H1 (cell line): ENCODE measurements around the gene TM9SF2. TPM values are rescaled to one million over a fixed set of nuclear protein-coding genes. Genes with fewer than 3 reads are reported as not detected.

Experiments used
- CTCF ChIA-PET: fragments of 300-600 bp; sonication (Branson Sonifier 250); formaldehyde crosslinking; loops from one replicate; lab custom pipeline; 2021; ENCODE audit not compliant: partially characterized antibody; lab: Charles Lee
- POLR2A ChIA-PET: fragments of 300-600 bp; sonication (Branson Sonifier 250); formaldehyde crosslinking; loops from one replicate; lab custom pipeline; 2021; ENCODE audit warnings: inconsistent platforms; ENCODE audit not compliant: partially characterized antibody; lab: Charles Lee
- DNase-seq, 2 experiments: peaks; one replicate each; pipeline versions ENCODE4 v3.0.0 to v3.0.0-alpha.2; 2010 to 2022; ENCODE audit warnings: low spot score in 2 of 2, low read depth in 1 of 2, mixed read lengths in 1 of 2
- FAIRE-seq: peaks from 2 replicates; lab custom pipeline; 2011; peaks lifted over from hg19 to GRCh38; lab: Jason Lieb, UNC
- H2AFZ ChIP-seq: 2 replicates; pipeline ENCODE4 v1.8.1; 2012; ENCODE audit warnings: low read length, inconsistent platforms
- H2AK5ac ChIP-seq: 2 replicates; pipeline ENCODE4 v1.6.1; 2013; ENCODE audit warnings: low read depth, low read length
- H2BK120ac ChIP-seq: replicated peaks from 2 replicates; pipeline ENCODE3; 2013; ENCODE audit warnings: low read depth, low read length, inconsistent platforms
- H2BK12ac ChIP-seq: 2 replicates; pipeline ENCODE4 v1.6.1; 2013; ENCODE audit warnings: low read depth, low read length
- H2BK15ac ChIP-seq: 2 replicates; pipeline ENCODE4 v1.6.1; 2013; ENCODE audit warnings: low read length
- H2BK20ac ChIP-seq: 2 replicates; pipeline ENCODE4 v1.6.1; 2013; ENCODE audit warnings: low read length
- H2BK5ac ChIP-seq: 2 replicates; pipeline ENCODE4 v1.6.1; 2013; ENCODE audit warnings: low read depth, low read length
- H3K14ac ChIP-seq: 2 replicates; pipeline ENCODE4 v1.6.1; 2013; ENCODE audit warnings: inconsistent platforms; ENCODE audit not compliant: insufficient read length
- H3K18ac ChIP-seq: 2 replicates; pipeline ENCODE4 v1.6.1; 2013; ENCODE audit warnings: low read length; ENCODE audit errors: extremely low read depth
- H3K23ac ChIP-seq: 2 replicates; pipeline ENCODE4 v1.6.1; 2013; ENCODE audit warnings: inconsistent platforms; ENCODE audit not compliant: insufficient read length
- H3K23me2 ChIP-seq: 2 replicates; pipeline ENCODE4 v1.6.1; 2013; ENCODE audit warnings: low read depth, low read length
- H3K27ac ChIP-seq: 2 replicates; pipeline ENCODE4 v1.6.1; 2011; ENCODE audit warnings: low read depth, low read length, inconsistent platforms
- H3K27me3 ChIP-seq, 4 experiments: replicated peaks in 1 of 4; 1 replicate in 1 of 4; 2 replicates in 3 of 4; pipeline versions ENCODE4 v1.6.1 to v1.8.1; 2011 to 2013; ENCODE audit warnings: low read length in 3 of 4, mild to moderate bottlenecking in 3 of 4, inconsistent platforms in 2 of 4, mixed read lengths in 2 of 4, moderate library complexity in 1 of 4; ENCODE audit not compliant: control insufficient read depth in 3 of 4, insufficient read depth in 3 of 4; ENCODE audit errors: extremely low read depth in 1 of 4
- H3K36me3 ChIP-seq, 4 experiments: 2 replicates each; pipeline versions ENCODE4 v1.6.1 to v1.8.1; 2011 to 2013; ENCODE audit warnings: mild to moderate bottlenecking in 4 of 4, low read length in 3 of 4, moderate library complexity in 2 of 4, control low read depth in 1 of 4, inconsistent platforms in 1 of 4; ENCODE audit not compliant: insufficient read depth in 4 of 4, control insufficient read depth in 2 of 4
- H3K4ac ChIP-seq: replicated peaks from 2 replicates; pipeline ENCODE3; 2013; ENCODE audit warnings: low read length, low read depth, mixed read lengths, inconsistent platforms; ENCODE audit not compliant: insufficient read length
- H3K4me1 ChIP-seq, 4 experiments: replicated peaks in 1 of 4; 1 replicate in 1 of 4; 2 replicates in 3 of 4; pipeline versions ENCODE4 v1.6.1 to v1.8.1; 2011 to 2013; ENCODE audit warnings: low read length in 3 of 4, inconsistent platforms in 2 of 4, mixed read lengths in 1 of 4; ENCODE audit not compliant: insufficient read depth in 4 of 4, control insufficient read depth in 3 of 4
- H3K4me2 ChIP-seq, 2 experiments: 2 replicates each; pipeline versions ENCODE4 v1.6.1 to v1.8.1; 2011 to 2013; ENCODE audit warnings: low read depth in 2 of 2, low read length in 2 of 2, control low read depth in 1 of 2, inconsistent platforms in 1 of 2, mild to moderate bottlenecking in 1 of 2; ENCODE audit not compliant: insufficient read depth in 1 of 2
- H3K4me3 ChIP-seq, 4 experiments: fragments of 200-600, 300-600 bp in 1 of 4; sonication (generic), shearing (Covaris generic), sonication (Bioruptor Twin) in 1 of 4; 2 replicates each; pipeline versions ENCODE4 v1.5.1 to v1.8.1; 2011 to 2016; ENCODE audit warnings: low read length in 4 of 4, low read depth in 3 of 4, control low read depth in 2 of 4, inconsistent platforms in 2 of 4, mild to moderate bottlenecking in 2 of 4, mixed read lengths in 1 of 4, moderate library complexity in 1 of 4; ENCODE audit not compliant: insufficient read depth in 2 of 4; ENCODE audit errors: extremely low read depth in 1 of 4
- H3K56ac ChIP-seq: replicated peaks from 2 replicates; pipeline ENCODE3; 2013; ENCODE audit warnings: low read depth, mild to moderate bottlenecking, mixed read lengths, low read length, inconsistent platforms; ENCODE audit not compliant: insufficient read length
- H3K79me1 ChIP-seq: 2 replicates; pipeline ENCODE4 v1.6.1; 2013; ENCODE audit warnings: low read depth, low read length, control low read depth
- H3K79me2 ChIP-seq, 2 experiments: 2 replicates each; pipeline versions ENCODE4 v1.6.1 to v1.8.1; 2012 to 2013; ENCODE audit warnings: low read length in 2 of 2, mild to moderate bottlenecking in 2 of 2, inconsistent platforms in 1 of 2; ENCODE audit not compliant: insufficient read depth in 2 of 2, control insufficient read depth in 1 of 2
- H3K9ac ChIP-seq, 4 experiments: replicated peaks in 1 of 4; 1 replicate in 1 of 4; 2 replicates in 3 of 4; pipeline versions ENCODE4 v1.6.1 to v1.8.1; 2011 to 2013; ENCODE audit warnings: low read depth in 3 of 4, low read length in 3 of 4, control low read depth in 2 of 4, mild to moderate bottlenecking in 2 of 4, moderate library complexity in 2 of 4, inconsistent platforms in 1 of 4; ENCODE audit errors: extremely low read depth in 1 of 4
- H3K9me3 ChIP-seq, 2 experiments: 2 replicates each; pipeline versions ENCODE4 v1.6.1 to v1.8.1; 2012 to 2013; ENCODE audit warnings: mild to moderate bottlenecking in 2 of 2, moderate library complexity in 2 of 2, control low read depth in 1 of 2, inconsistent platforms in 1 of 2, low read depth in 1 of 2, low read length in 1 of 2, mixed read lengths in 1 of 2; ENCODE audit not compliant: insufficient read depth in 2 of 2
- H4K20me1 ChIP-seq, 2 experiments: replicated peaks in 1 of 2; 2 replicates each; pipeline versions ENCODE3 to v1.8.1; 2011 to 2013; ENCODE audit warnings: inconsistent platforms in 2 of 2, low read length in 2 of 2, mild to moderate bottlenecking in 1 of 2; ENCODE audit not compliant: insufficient read depth in 2 of 2, control insufficient read depth in 1 of 2
- H4K5ac ChIP-seq: 2 replicates; pipeline ENCODE4 v1.6.1; 2013; ENCODE audit warnings: low read length, low read depth, mixed read lengths, inconsistent platforms; ENCODE audit not compliant: insufficient read length
- H4K8ac ChIP-seq: 2 replicates; pipeline ENCODE4 v1.8.0; 2013; ENCODE audit warnings: mild to moderate bottlenecking, moderate library complexity, low read length, inconsistent platforms; ENCODE audit not compliant: insufficient read depth; ENCODE audit errors: extremely low read depth
- H4K91ac ChIP-seq: replicated peaks from 2 replicates; pipeline ENCODE3; 2013; ENCODE audit warnings: low read length, mixed read lengths, inconsistent platforms; ENCODE audit not compliant: insufficient read length
- BACH1 ChIP-seq: IDR thresholded peaks from 2 replicates; pipeline ENCODE4 v1.6.1; 2012; ENCODE audit warnings: low read length, improper control_type of control experiment
- BCL11A ChIP-seq, 2 experiments: IDR thresholded peaks; one replicate each; pipeline ENCODE4 v1.6.1; 2011; ENCODE audit warnings: low read depth in 2 of 2, low read length in 2 of 2, mild to moderate bottlenecking in 2 of 2
- CTBP2 ChIP-seq: IDR thresholded peaks from 2 replicates; pipeline ENCODE4 v1.7.0; 2011; ENCODE audit warnings: borderline replicate concordance, mild to moderate bottlenecking, moderate library complexity, mixed read lengths, low read length; ENCODE audit not compliant: insufficient read depth, insufficient read length
- KDM1A ChIP-seq: fragments of 200-600, 300-600 bp; sonication (generic); IDR thresholded peaks from 2 replicates; pipeline ENCODE4 v1.7.1; 2016; ENCODE audit warnings: mild to moderate bottlenecking, low read length, borderline replicate concordance
- RFX5 ChIP-seq: IDR thresholded peaks from 2 replicates; pipeline ENCODE4 v1.6.1; 2011; ENCODE audit warnings: low read depth, low read length, improper control_type of control experiment, borderline replicate concordance
- SIN3A ChIP-seq, 2 experiments: IDR thresholded peaks in 1 of 2; conservative IDR thresholded peaks in 1 of 2; 2 replicates each; pipeline ENCODE4 v1.6.1; 2011 to 2012; ENCODE audit warnings: low read length in 2 of 2, improper control_type of control experiment in 1 of 2, low read depth in 1 of 2, mild to moderate bottlenecking in 1 of 2
- SIX5 ChIP-seq: IDR thresholded peaks from 2 replicates; pipeline ENCODE4 v1.6.1; 2011; ENCODE audit warnings: mild to moderate bottlenecking, low read depth, low read length
- TBP ChIP-seq: IDR thresholded peaks from 2 replicates; pipeline ENCODE4 v1.6.1; 2011; ENCODE audit warnings: low read depth, low read length, improper control_type of control experiment
- TCF12 ChIP-seq: IDR thresholded peaks from 2 replicates; pipeline ENCODE4 v1.6.1; 2011; ENCODE audit warnings: low read depth, mild to moderate bottlenecking, low read length
- YY1 ChIP-seq: IDR thresholded peaks from 2 replicates; pipeline ENCODE4 v1.6.1; 2011; ENCODE audit warnings: low read depth, mild to moderate bottlenecking, low read length
- WGBS, 2 experiments: shearing (Covaris generic) in 1 of 2; methylation state at CpG; one replicate each; pipeline versions ENCODE4 v1.1.6 to v1.1.7; 2013 to 2015; ENCODE audit warnings: low lambda C conversion rate in 2 of 2, mixed read lengths in 2 of 2, inconsistent platforms in 1 of 2, low coverage in 1 of 2, missing lambda C conversion rate in 1 of 2; ENCODE audit not compliant: insufficient replicate concordance in 2 of 2, insufficient coverage in 1 of 2, insufficient read length in 1 of 2; ENCODE audit errors: extremely low coverage in 1 of 2, missing lambda C conversion rate in 1 of 2; 5-methylcytosine and 5-hydroxymethylcytosine counted together
- polyA plus RNA-seq, 7 experiments: library from polyadenylated mRNA; depleted of rRNA in 3 of 7; stranded (reverse) in 5 of 7; unstranded in 2 of 7; fragments of >200 nt in 5 of 7; fragments of 200-250 nt in 2 of 7; gene quantifications; 1 replicate in 5 of 7; 2 replicates in 1 of 7; 4 replicates in 1 of 7; pipeline versions ENCODE4 v1.2.1 to v1.2.3, GENCODE V29; 2011 to 2013; ENCODE audit warnings: missing spikeins in 2 of 7, mixed read lengths in 2 of 7
- total RNA-seq: library from RNA; stranded (reverse); fragmentation: NEBNext Ultra II Directional; extraction: Animal tissue kit (Norgen Biotek cat#: 25700); gene quantifications from 2 replicates; pipeline ENCODE4 v1.2.1, GENCODE V29; 2021

The TM9SF2 gene
- total and polyA plus RNA-seq, 2 of the 8 experiments (the other 6 are each of a cell fraction or from before 2014, with no cell fraction given), result 68.0 to 101 TPM

GRCh38 chr13:99470027-99470426 lies 31.2 kb upstream of the TM9SF2 start:
- no peaks in the 10 kb centered on the region; the same call in 1 of the 2 replicates for H3K23me2 ChIP-seq
- H3K36me3 ChIP-seq, result no peaks in the 10 kb centered on the region
- ChIA-PET POLR2A (no interaction called here), CTCF (interaction anchor here (0.8 to 1.1 kb wide), 5 partner anchors 9 to 111 kb away, joined by 3 to 4 read pairs (median 3); no protein-coding TSS in a partner anchor)
- no peak overlapping the region for H3K4me2 ChIP-seq
- no peak overlapping the region for H3K4ac ChIP-seq
- no peak overlapping the region for H3K23ac ChIP-seq
- no peak for FAIRE-seq
- no peak overlapping the region for H3K14ac ChIP-seq
- H2BK120ac ChIP-seq, result no peak overlapping the region
- H3K4me1 ChIP-seq, result peaks cover 0 to 4% (median 0%) of the 10 kb centered on the region in 4 experiments; a peak in 4 of 7 replicates
- H3K79me2 ChIP-seq, result no peaks in the 10 kb centered on the region
- no peaks in the 10 kb centered on the region for H3K9me3 ChIP-seq
- no peaks in the 10 kb centered on the region for H3K79me1 ChIP-seq
- no peak overlapping the region for H2AK5ac ChIP-seq
- H3K9ac ChIP-seq, result no peak overlapping the region
- H2BK5ac ChIP-seq, result no peak overlapping the region
- H3K4me3 ChIP-seq, result no peak overlapping the region
- TF ChIP-seq SIN3A (conservative IDR thresholded peaks at IDR 0.05 in 1 of 2, IDR thresholded peaks at IDR 0.05 in 1 of 2; ENCODE audit: low read depth in 1 of 2, low read length in 2 of 2), result no peak
- no peak for TF ChIP-seq TCF12
- no peak for TF ChIP-seq CTBP2
- TF ChIP-seq RFX5, result no peak
- TF ChIP-seq BCL11A (IDR thresholded peaks at IDR 0.05; ENCODE audit: low read depth in 2 of 2, low read length in 2 of 2), result no peak
- no peak for TF ChIP-seq SIX5
- TF ChIP-seq KDM1A, result no peak
- TF ChIP-seq YY1, result no peak
- TF ChIP-seq BACH1, result no peak
- TF ChIP-seq TBP, result no peak
- H3K27ac ChIP-seq, result no peak overlapping the region
- H4K8ac ChIP-seq, result no peak overlapping the region; the same call in 1 of the 2 replicates
- H2AFZ ChIP-seq, result no peak overlapping the region
- no peak for DNase-seq
- no peak overlapping the region for H2BK20ac ChIP-seq
- H4K20me1 ChIP-seq, result no peaks in the 10 kb centered on the region
- no peaks in the 10 kb centered on the region for H3K27me3 ChIP-seq
- H2BK15ac ChIP-seq, result no peak overlapping the region
- H4K5ac ChIP-seq, result no peak overlapping the region
- H2BK12ac ChIP-seq, result no peak overlapping the region
- H3K56ac ChIP-seq, result no peak overlapping the region
- no peak overlapping the region for H3K18ac ChIP-seq
- H4K91ac ChIP-seq, result no peak overlapping the region
- 83% methylated on average over 6 of the region's 6 CpGs; no CpG with 5 or more reads in 1 of the 2 experiments for WGBS, 2 experiments
